H1 (cell line): ENCODE results near the gene TRMT2B. TPM values are rescaled to one million over a fixed set of nuclear protein-coding genes. Genes with fewer than 3 reads are reported as not detected.

Experiments
- CTCF ChIA-PET: fragments of 300-600 bp; sonication (Branson Sonifier 250); formaldehyde crosslinking; loops from one replicate; lab custom pipeline; 2021; ENCODE audit not compliant: partially characterized antibody; lab: Charles Lee
- POLR2A ChIA-PET: fragments of 300-600 bp; sonication (Branson Sonifier 250); formaldehyde crosslinking; loops from one replicate; lab custom pipeline; 2021; ENCODE audit warnings: inconsistent platforms; ENCODE audit not compliant: partially characterized antibody; lab: Charles Lee
- DNase-seq, 2 experiments: peaks; one replicate each; pipeline versions ENCODE4 v3.0.0 to v3.0.0-alpha.2; 2010 to 2022; ENCODE audit warnings: low spot score in 2 of 2, low read depth in 1 of 2, mixed read lengths in 1 of 2
- FAIRE-seq: peaks from 2 replicates; lab custom pipeline; 2011; peaks lifted over from hg19 to GRCh38; lab: Jason Lieb, UNC
- H2AFZ ChIP-seq: 2 replicates; pipeline ENCODE4 v1.8.1; 2012; ENCODE audit warnings: low read length, inconsistent platforms
- H2AK5ac ChIP-seq: 2 replicates; pipeline ENCODE4 v1.6.1; 2013; ENCODE audit warnings: low read depth, low read length
- H2BK120ac ChIP-seq: replicated peaks from 2 replicates; pipeline ENCODE3; 2013; ENCODE audit warnings: low read depth, low read length, inconsistent platforms
- H2BK12ac ChIP-seq: 2 replicates; pipeline ENCODE4 v1.6.1; 2013; ENCODE audit warnings: low read depth, low read length
- H2BK15ac ChIP-seq: 2 replicates; pipeline ENCODE4 v1.6.1; 2013; ENCODE audit warnings: low read length
- H2BK20ac ChIP-seq: 2 replicates; pipeline ENCODE4 v1.6.1; 2013; ENCODE audit warnings: low read length
- H2BK5ac ChIP-seq: 2 replicates; pipeline ENCODE4 v1.6.1; 2013; ENCODE audit warnings: low read depth, low read length
- H3K14ac ChIP-seq: 2 replicates; pipeline ENCODE4 v1.6.1; 2013; ENCODE audit warnings: inconsistent platforms; ENCODE audit not compliant: insufficient read length
- H3K18ac ChIP-seq: 2 replicates; pipeline ENCODE4 v1.6.1; 2013; ENCODE audit warnings: low read length; ENCODE audit errors: extremely low read depth
- H3K23ac ChIP-seq: 2 replicates; pipeline ENCODE4 v1.6.1; 2013; ENCODE audit warnings: inconsistent platforms; ENCODE audit not compliant: insufficient read length
- H3K23me2 ChIP-seq: 2 replicates; pipeline ENCODE4 v1.6.1; 2013; ENCODE audit warnings: low read depth, low read length
- H3K27ac ChIP-seq: 2 replicates; pipeline ENCODE4 v1.6.1; 2011; ENCODE audit warnings: low read depth, low read length, inconsistent platforms
- H3K27me3 ChIP-seq, 4 experiments: replicated peaks in 1 of 4; 1 replicate in 1 of 4; 2 replicates in 3 of 4; pipeline versions ENCODE4 v1.6.1 to v1.8.1; 2011 to 2013; ENCODE audit warnings: low read length in 3 of 4, mild to moderate bottlenecking in 3 of 4, inconsistent platforms in 2 of 4, mixed read lengths in 2 of 4, moderate library complexity in 1 of 4; ENCODE audit not compliant: control insufficient read depth in 3 of 4, insufficient read depth in 3 of 4; ENCODE audit errors: extremely low read depth in 1 of 4
- H3K36me3 ChIP-seq, 4 experiments: 2 replicates each; pipeline versions ENCODE4 v1.6.1 to v1.8.1; 2011 to 2013; ENCODE audit warnings: mild to moderate bottlenecking in 4 of 4, low read length in 3 of 4, moderate library complexity in 2 of 4, control low read depth in 1 of 4, inconsistent platforms in 1 of 4; ENCODE audit not compliant: insufficient read depth in 4 of 4, control insufficient read depth in 2 of 4
- H3K4ac ChIP-seq: replicated peaks from 2 replicates; pipeline ENCODE3; 2013; ENCODE audit warnings: low read length, low read depth, mixed read lengths, inconsistent platforms; ENCODE audit not compliant: insufficient read length
- H3K4me1 ChIP-seq, 4 experiments: replicated peaks in 1 of 4; 1 replicate in 1 of 4; 2 replicates in 3 of 4; pipeline versions ENCODE4 v1.6.1 to v1.8.1; 2011 to 2013; ENCODE audit warnings: low read length in 3 of 4, inconsistent platforms in 2 of 4, mixed read lengths in 1 of 4; ENCODE audit not compliant: insufficient read depth in 4 of 4, control insufficient read depth in 3 of 4
- H3K4me2 ChIP-seq, 2 experiments: 2 replicates each; pipeline versions ENCODE4 v1.6.1 to v1.8.1; 2011 to 2013; ENCODE audit warnings: low read depth in 2 of 2, low read length in 2 of 2, control low read depth in 1 of 2, inconsistent platforms in 1 of 2, mild to moderate bottlenecking in 1 of 2; ENCODE audit not compliant: insufficient read depth in 1 of 2
- H3K4me3 ChIP-seq, 4 experiments: fragments of 200-600, 300-600 bp in 1 of 4; sonication (generic), shearing (Covaris generic), sonication (Bioruptor Twin) in 1 of 4; 2 replicates each; pipeline versions ENCODE4 v1.5.1 to v1.8.1; 2011 to 2016; ENCODE audit warnings: low read length in 4 of 4, low read depth in 3 of 4, control low read depth in 2 of 4, inconsistent platforms in 2 of 4, mild to moderate bottlenecking in 2 of 4, mixed read lengths in 1 of 4, moderate library complexity in 1 of 4; ENCODE audit not compliant: insufficient read depth in 2 of 4; ENCODE audit errors: extremely low read depth in 1 of 4
- H3K56ac ChIP-seq: replicated peaks from 2 replicates; pipeline ENCODE3; 2013; ENCODE audit warnings: low read depth, mild to moderate bottlenecking, mixed read lengths, low read length, inconsistent platforms; ENCODE audit not compliant: insufficient read length
- H3K79me1 ChIP-seq: 2 replicates; pipeline ENCODE4 v1.6.1; 2013; ENCODE audit warnings: low read depth, low read length, control low read depth
- H3K79me2 ChIP-seq, 2 experiments: 2 replicates each; pipeline versions ENCODE4 v1.6.1 to v1.8.1; 2012 to 2013; ENCODE audit warnings: low read length in 2 of 2, mild to moderate bottlenecking in 2 of 2, inconsistent platforms in 1 of 2; ENCODE audit not compliant: insufficient read depth in 2 of 2, control insufficient read depth in 1 of 2
- H3K9ac ChIP-seq, 4 experiments: replicated peaks in 1 of 4; 1 replicate in 1 of 4; 2 replicates in 3 of 4; pipeline versions ENCODE4 v1.6.1 to v1.8.1; 2011 to 2013; ENCODE audit warnings: low read depth in 3 of 4, low read length in 3 of 4, control low read depth in 2 of 4, mild to moderate bottlenecking in 2 of 4, moderate library complexity in 2 of 4, inconsistent platforms in 1 of 4; ENCODE audit errors: extremely low read depth in 1 of 4
- H3K9me3 ChIP-seq, 2 experiments: 2 replicates each; pipeline versions ENCODE4 v1.6.1 to v1.8.1; 2012 to 2013; ENCODE audit warnings: mild to moderate bottlenecking in 2 of 2, moderate library complexity in 2 of 2, control low read depth in 1 of 2, inconsistent platforms in 1 of 2, low read depth in 1 of 2, low read length in 1 of 2, mixed read lengths in 1 of 2; ENCODE audit not compliant: insufficient read depth in 2 of 2
- H4K20me1 ChIP-seq, 2 experiments: replicated peaks in 1 of 2; 2 replicates each; pipeline versions ENCODE3 to v1.8.1; 2011 to 2013; ENCODE audit warnings: inconsistent platforms in 2 of 2, low read length in 2 of 2, mild to moderate bottlenecking in 1 of 2; ENCODE audit not compliant: insufficient read depth in 2 of 2, control insufficient read depth in 1 of 2
- H4K5ac ChIP-seq: 2 replicates; pipeline ENCODE4 v1.6.1; 2013; ENCODE audit warnings: low read length, low read depth, mixed read lengths, inconsistent platforms; ENCODE audit not compliant: insufficient read length
- H4K8ac ChIP-seq: 2 replicates; pipeline ENCODE4 v1.8.0; 2013; ENCODE audit warnings: mild to moderate bottlenecking, moderate library complexity, low read length, inconsistent platforms; ENCODE audit not compliant: insufficient read depth; ENCODE audit errors: extremely low read depth
- H4K91ac ChIP-seq: replicated peaks from 2 replicates; pipeline ENCODE3; 2013; ENCODE audit warnings: low read length, mixed read lengths, inconsistent platforms; ENCODE audit not compliant: insufficient read length
- CEBPB ChIP-seq: IDR thresholded peaks from 2 replicates; pipeline ENCODE4 v1.6.1; 2012; ENCODE audit warnings: low read depth, low read length
- FOSL1 ChIP-seq: IDR thresholded peaks from 2 replicates; pipeline ENCODE4 v1.6.1; 2011; ENCODE audit warnings: mild to moderate bottlenecking, low read depth, low read length, moderate library complexity; ENCODE audit not compliant: insufficient read depth
- SIX5 ChIP-seq: IDR thresholded peaks from 2 replicates; pipeline ENCODE4 v1.6.1; 2011; ENCODE audit warnings: mild to moderate bottlenecking, low read depth, low read length
- SP1 ChIP-seq: IDR thresholded peaks from 2 replicates; pipeline ENCODE4 v1.6.1; 2011; ENCODE audit warnings: low read depth, low read length
- SUZ12 ChIP-seq: fragments of 200-600 bp; sonication (generic); IDR thresholded peaks from 2 replicates; pipeline ENCODE4 v1.6.1; 2012; ENCODE audit warnings: mild to moderate bottlenecking, inconsistent platforms, low read length, moderate library complexity, mixed read lengths
- USF2 ChIP-seq: IDR thresholded peaks from 2 replicates; pipeline ENCODE4 v1.6.1; 2011; ENCODE audit warnings: low read length, improper control_type of control experiment
- WGBS, 2 experiments: shearing (Covaris generic) in 1 of 2; methylation state at CpG; one replicate each; pipeline versions ENCODE4 v1.1.6 to v1.1.7; 2013 to 2015; ENCODE audit warnings: low lambda C conversion rate in 2 of 2, mixed read lengths in 2 of 2, inconsistent platforms in 1 of 2, low coverage in 1 of 2, missing lambda C conversion rate in 1 of 2; ENCODE audit not compliant: insufficient replicate concordance in 2 of 2, insufficient coverage in 1 of 2, insufficient read length in 1 of 2; ENCODE audit errors: extremely low coverage in 1 of 2, missing lambda C conversion rate in 1 of 2; 5-methylcytosine and 5-hydroxymethylcytosine counted together
- polyA plus RNA-seq, 7 experiments: library from polyadenylated mRNA; depleted of rRNA in 3 of 7; stranded (reverse) in 5 of 7; unstranded in 2 of 7; fragments of >200 nt in 5 of 7; fragments of 200-250 nt in 2 of 7; gene quantifications; 1 replicate in 5 of 7; 2 replicates in 1 of 7; 4 replicates in 1 of 7; pipeline versions ENCODE4 v1.2.1 to v1.2.3, GENCODE V29; 2011 to 2013; ENCODE audit warnings: missing spikeins in 2 of 7, mixed read lengths in 2 of 7
- total RNA-seq: library from RNA; stranded (reverse); fragmentation: NEBNext Ultra II Directional; extraction: Animal tissue kit (Norgen Biotek cat#: 25700); gene quantifications from 2 replicates; pipeline ENCODE4 v1.2.1, GENCODE V29; 2021

The TRMT2B gene
- total and polyA plus RNA-seq, 2 of the 8 experiments (the other 6 are each of a cell fraction or from before 2014, with no cell fraction given) = 12.1 to 12.4 TPM

- no peak overlapping the region for H2BK12ac ChIP-seq
- ChIA-PET POLR2A (no interaction called here), CTCF (no interaction called here)
- H4K20me1 ChIP-seq = no peaks in the 10 kb centered on the region
- no peak overlapping the region for H3K27ac ChIP-seq
- H3K4me1 ChIP-seq = no peaks in the 10 kb centered on the region
- H3K36me3 ChIP-seq = no peaks in the 10 kb centered on the region
- H4K5ac ChIP-seq = no peak overlapping the region
- H3K18ac ChIP-seq = no peak overlapping the region
- no peak overlapping the region for H3K4me3 ChIP-seq
- no peak for DNase-seq
- H2BK5ac ChIP-seq = no peak overlapping the region
- H2AK5ac ChIP-seq = no peak overlapping the region
- H3K9ac ChIP-seq = no peak overlapping the region
- no peak overlapping the region for H2BK15ac ChIP-seq
- no peak for FAIRE-seq
- H2BK120ac ChIP-seq = no peak overlapping the region
- no peaks in the 10 kb centered on the region for H3K27me3 ChIP-seq
- no peak overlapping the region for H4K91ac ChIP-seq
- no peaks in the 10 kb centered on the region for H3K9me3 ChIP-seq
- no peak overlapping the region for H3K23ac ChIP-seq
- H3K79me2 ChIP-seq = no peaks in the 10 kb centered on the region
- no peak overlapping the region for H3K56ac ChIP-seq
- H3K4me2 ChIP-seq = no peak overlapping the region
- no peak overlapping the region for H3K4ac ChIP-seq
- H3K23me2 ChIP-seq = no peaks in the 10 kb centered on the region
- no peak overlapping the region for H3K14ac ChIP-seq
- H4K8ac ChIP-seq = no peak overlapping the region
- WGBS, 2 experiments = 92% methylated on average over 2 of the region's 2 CpGs; no CpG with 5 or more reads in 1 of the 2 experiments
- H3K79me1 ChIP-seq = no peaks in the 10 kb centered on the region
- H2BK20ac ChIP-seq = no peak overlapping the region
- no peak overlapping the region for H2AFZ ChIP-seq
- TF ChIP-seq CEBPB (no peak), FOSL1 (no peak), SP1 (no peak), USF2 (no peak), SIX5 (no peak), SUZ12 (no peak)
Measured at GRCh38 chrX:100990139-100990538, 61.8 kb downstream of the TRMT2B start.
